SIG-M5 (cell line): ENCODE data around the gene ACOXL.

Experiments used
- DNase-seq: peaks from one replicate; lab custom pipeline; 2025; lab: John Stamatoyannopoulos, UW

Gene ACOXL

DNA sequence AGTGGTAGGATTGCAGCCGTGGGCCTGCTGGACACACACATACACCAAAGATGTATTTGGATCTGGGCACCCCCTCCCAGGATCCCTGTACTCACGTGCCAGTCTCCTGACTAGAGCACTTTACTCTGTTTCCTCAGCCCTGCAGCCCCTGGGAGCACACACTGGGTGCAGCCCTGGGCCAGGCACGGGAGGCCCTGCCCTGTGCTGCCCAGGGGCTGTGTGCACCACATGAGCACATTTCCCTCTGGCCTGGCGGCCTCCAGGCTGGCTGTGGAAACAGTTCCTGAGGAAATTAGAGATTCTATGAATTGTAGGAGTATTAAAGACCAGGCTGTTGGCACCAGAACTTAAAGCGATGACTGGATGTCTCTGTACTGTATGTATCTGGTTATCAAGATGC is 433.7 kb downstream of the ACOXL start:
- no peak for DNase-seq

DNA sequence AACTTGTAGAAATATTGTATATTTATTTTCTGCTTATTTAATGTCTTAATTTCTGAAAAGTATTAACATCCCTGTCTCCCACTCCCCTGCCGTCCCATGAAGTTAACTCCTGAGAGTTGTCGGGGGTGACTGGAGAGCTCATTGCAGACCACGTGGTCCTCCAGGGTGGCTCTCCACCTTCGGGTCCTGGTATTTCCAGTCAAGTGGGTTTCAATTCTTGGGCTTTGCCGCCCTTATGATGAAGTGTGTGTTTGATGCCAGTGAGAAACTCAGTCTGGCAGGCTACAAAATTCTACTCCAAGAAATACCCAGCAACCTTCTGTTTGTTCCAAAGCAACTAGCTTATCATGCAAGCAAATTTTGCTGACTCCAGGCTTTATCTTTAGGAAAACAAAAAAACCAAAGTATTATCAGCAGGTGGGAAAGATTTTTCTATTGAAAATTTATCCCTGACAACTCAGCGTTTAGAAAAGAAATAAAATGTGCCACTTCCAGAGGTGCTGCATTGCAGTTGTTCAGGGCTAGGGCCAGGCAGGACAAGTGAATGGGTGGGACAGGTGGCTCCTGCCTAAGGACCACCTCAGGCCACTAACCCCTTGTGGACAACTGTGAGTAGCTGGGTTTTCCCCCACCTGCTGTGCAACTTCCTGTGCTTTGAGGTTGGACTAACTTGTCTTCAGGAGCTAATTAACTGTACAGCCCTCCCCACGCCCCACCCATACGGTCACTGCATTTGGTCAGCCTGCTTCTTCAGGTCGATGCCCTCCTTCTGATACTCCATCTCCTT is 434.9 kb downstream of the ACOXL start:
- DNase-seq = no peak

DNA sequence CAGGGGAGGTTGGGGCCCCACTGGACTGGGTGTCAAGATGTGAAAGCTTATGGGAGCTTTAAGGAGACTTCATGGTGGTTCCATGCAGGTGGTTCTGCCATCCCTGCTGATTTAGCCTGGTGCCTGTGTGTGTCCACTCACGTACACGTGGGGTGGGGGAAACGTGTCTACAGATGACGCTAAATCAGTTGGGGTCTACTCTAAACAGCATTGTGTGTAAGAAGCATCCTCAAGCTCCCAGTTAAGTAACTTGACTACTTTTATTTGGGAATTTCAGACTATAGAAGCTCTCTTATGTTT is 435.4 kb downstream of the ACOXL start:
- DNase-seq = no peak
